IMR-90 (cell line): ENCODE measurements around the gene ZNF609. TPM values are rescaled to one million over a fixed set of nuclear protein-coding genes. Genes with fewer than 3 reads are reported as not detected.

Experiments used
- ATAC-seq: fragments of 200-7000 bp; cut with Tn5 transposase; 2 replicates; pipeline ENCODE4 v1.9.1; 2020; ENCODE audit warnings: low read depth, mild to moderate bottlenecking, moderate library complexity
- BruUV-seq: library from RNA; stranded (reverse); fragments of 400-500 nt; replicated peaks from 2 replicates; lab custom pipeline; 2021; lab: Mats Ljungman, UMichigan
- CTCF ChIA-PET: fragments of 300-600 bp; formaldehyde crosslinking; extraction: SDS; loops from one replicate; lab custom pipeline; 2021; ENCODE audit warnings: antibody characterized with exemption; lab: Yijun Ruan, JAX
- POLR2A ChIA-PET: fragments of 300-600 bp; sonication (Branson Sonifier 250); formaldehyde crosslinking; loops from one replicate; lab custom pipeline; 2022; ENCODE audit warnings: antibody characterized with exemption; ENCODE audit not compliant: unreplicated experiment; lab: Charles Lee
- DNase-seq: peaks from one replicate; pipeline ENCODE4 v3.0.0; 2013
- H2AFZ ChIP-seq: replicated peaks from 2 replicates; pipeline ENCODE3; 2013; ENCODE audit warnings: low read length, mild to moderate bottlenecking; ENCODE audit not compliant: poor library complexity
- H2AK5ac ChIP-seq: 2 replicates; pipeline ENCODE4 v1.6.1; 2013; ENCODE audit warnings: low read depth, low read length, inconsistent platforms
- H2AK9ac ChIP-seq: replicated peaks from 2 replicates; pipeline ENCODE3; 2013; ENCODE audit warnings: mild to moderate bottlenecking, low read depth, low read length, moderate library complexity; ENCODE audit not compliant: poor library complexity
- H2BK120ac ChIP-seq: 2 replicates; pipeline ENCODE4 v1.6.1; 2013; ENCODE audit warnings: low read depth, low read length, inconsistent platforms
- H2BK15ac ChIP-seq: 3 replicates; pipeline ENCODE4 v1.6.1; 2013; ENCODE audit warnings: low read depth, low read length, inconsistent platforms
- H2BK20ac ChIP-seq: 2 replicates; pipeline ENCODE4 v1.6.1; 2013; ENCODE audit warnings: low read depth, mild to moderate bottlenecking, inconsistent platforms, low read length, moderate library complexity
- H2BK5ac ChIP-seq: 2 replicates; pipeline ENCODE4 v1.6.1; 2013; ENCODE audit warnings: mild to moderate bottlenecking, low read depth, low read length, inconsistent platforms; ENCODE audit not compliant: poor library complexity, severe bottlenecking
- H3K14ac ChIP-seq: replicated peaks from 2 replicates; pipeline ENCODE4 v1.6.1; 2013; ENCODE audit warnings: low read depth, low read length, inconsistent platforms
- H3K18ac ChIP-seq: 2 replicates; pipeline ENCODE4 v1.6.1; 2013; ENCODE audit warnings: low read depth, low read length, control low read depth
- H3K23ac ChIP-seq: 2 replicates; pipeline ENCODE4 v1.6.1; 2013; ENCODE audit warnings: low read depth, low read length, inconsistent platforms
- H3K27ac ChIP-seq: 2 replicates; pipeline ENCODE4 v1.5.1; 2013; ENCODE audit warnings: mild to moderate bottlenecking, control low read depth, low read length; ENCODE audit not compliant: insufficient read depth
- H3K27me3 ChIP-seq: 2 replicates; pipeline ENCODE4 v1.6.1; 2013; ENCODE audit warnings: low read length; ENCODE audit not compliant: control insufficient read depth, insufficient read depth
- H3K36me3 ChIP-seq: 2 replicates; pipeline ENCODE4 v1.6.1; 2013; ENCODE audit warnings: low read length, mixed read lengths; ENCODE audit not compliant: control insufficient read depth, insufficient read depth
- H3K4ac ChIP-seq: 2 replicates; pipeline ENCODE4 v1.6.1; 2013; ENCODE audit warnings: low read depth, low read length, inconsistent platforms
- H3K4me1 ChIP-seq: 2 replicates; pipeline ENCODE4 v1.6.1; 2013; ENCODE audit warnings: low read length, mixed read lengths; ENCODE audit not compliant: control insufficient read depth, insufficient read depth
- H3K4me2 ChIP-seq: 2 replicates; pipeline ENCODE4 v1.6.1; 2013; ENCODE audit warnings: low read depth, mild to moderate bottlenecking, control low read depth, low read length, moderate library complexity
- H3K4me3 ChIP-seq: 2 replicates; pipeline ENCODE4 v1.5.1; 2013; ENCODE audit warnings: low read depth, mild to moderate bottlenecking, control low read depth, low read length, moderate library complexity; ENCODE audit not compliant: insufficient read depth
- H3K56ac ChIP-seq: 2 replicates; pipeline ENCODE4 v1.6.1; 2013; ENCODE audit warnings: low read length, inconsistent platforms; ENCODE audit not compliant: insufficient read depth; ENCODE audit errors: extremely low read depth
- H3K79me1 ChIP-seq, 2 experiments: 2 replicates each; pipeline ENCODE4 v1.6.1; 2013; ENCODE audit warnings: low read length in 2 of 2, inconsistent platforms in 1 of 2, low read depth in 1 of 2
- H3K9ac ChIP-seq: 2 replicates; pipeline ENCODE4 v1.6.1; 2013; ENCODE audit warnings: low read depth, low read length, control low read depth
- H3K9me1 ChIP-seq: 2 replicates; pipeline ENCODE4 v1.6.1; 2013; ENCODE audit warnings: low read length, inconsistent platforms; ENCODE audit not compliant: insufficient read depth
- H3K9me3 ChIP-seq: 2 replicates; pipeline ENCODE4 v1.6.1; 2013; ENCODE audit warnings: low read length; ENCODE audit not compliant: control insufficient read depth, insufficient read depth
- H4K20me1 ChIP-seq: 2 replicates; pipeline ENCODE4 v1.6.1; 2013; ENCODE audit warnings: low read length, inconsistent platforms; ENCODE audit not compliant: insufficient read depth
- H4K5ac ChIP-seq: 2 replicates; pipeline ENCODE4 v1.6.1; 2013; ENCODE audit warnings: mild to moderate bottlenecking, low read depth, low read length, control low read depth
- H4K8ac ChIP-seq, 2 experiments: 2 replicates each; pipeline ENCODE4 v1.6.1; 2013; ENCODE audit warnings: low read depth in 2 of 2, low read length in 2 of 2, control low read depth in 1 of 2, inconsistent platforms in 1 of 2
- H4K91ac ChIP-seq: 2 replicates; pipeline ENCODE4 v1.6.1; 2013; ENCODE audit warnings: low read depth, low read length, inconsistent platforms; ENCODE audit not compliant: insufficient read depth
- RFX5 ChIP-seq: IDR thresholded peaks from 2 replicates; pipeline ENCODE4 v1.8.0; 2012; ENCODE audit warnings: low read depth, mild to moderate bottlenecking, low read length, moderate library complexity
- SMC3 ChIP-seq: fragments of 150-350 bp; IDR thresholded peaks from 2 replicates; pipeline ENCODE4 v1.6.1; 2016; ENCODE audit warnings: low read depth, mild to moderate bottlenecking, antibody characterized with exemption, low read length, moderate library complexity
- WGBS, 2 experiments: methylation state at CpG; one replicate each; pipeline versions ENCODE4 v1.1.5 to v1.1.7; 2013; ENCODE audit warnings: missing lambda C conversion rate in 2 of 2; ENCODE audit not compliant: insufficient read length in 1 of 2; ENCODE audit errors: extremely low coverage in 2 of 2; 5-methylcytosine and 5-hydroxymethylcytosine counted together
- dilution Hi-C: fragments of 300-500 bp; cut with HindIII; formaldehyde crosslinking; loops from one replicate; pipeline ENCODE4 v1.14.3; 2018; ENCODE audit warnings: low sequenced_read_pairs; ENCODE audit not compliant: unreplicated experiment
- in situ Hi-C: fragments of 300-500 bp; cut with MboI; formaldehyde crosslinking; loops from 3 replicates; pipeline ENCODE4 v1.14.3; 2019; ENCODE audit warnings: low sequenced_read_pairs, inconsistent platforms, mixed read lengths
- intact Hi-C: fragments of 100-400 bp; cut with micrococcal nuclease; formaldehyde crosslinking; loops from 2 replicates; pipeline ENCODE4 v1.10.0; 2022
- polyA plus RNA-seq, 3 experiments: library from polyadenylated mRNA; depleted of rRNA; stranded (reverse); fragments of >200 nt; gene quantifications; 2 replicates each; pipeline ENCODE4 v1.2.3, GENCODE V29; 2012; ENCODE audit warnings: low replicate concordance in 1 of 3
- total RNA-seq: library from RNA; depleted of rRNA; stranded (reverse); fragments of >200 nt; gene quantifications from 2 replicates; pipeline ENCODE4 v1.2.3, GENCODE V29; 2012

ZNF609 gene
- total and polyA plus RNA-seq, 2 of the 4 experiments (the other 2 are of a cell fraction), result 10.4 to 12.5 TPM

DNA sequence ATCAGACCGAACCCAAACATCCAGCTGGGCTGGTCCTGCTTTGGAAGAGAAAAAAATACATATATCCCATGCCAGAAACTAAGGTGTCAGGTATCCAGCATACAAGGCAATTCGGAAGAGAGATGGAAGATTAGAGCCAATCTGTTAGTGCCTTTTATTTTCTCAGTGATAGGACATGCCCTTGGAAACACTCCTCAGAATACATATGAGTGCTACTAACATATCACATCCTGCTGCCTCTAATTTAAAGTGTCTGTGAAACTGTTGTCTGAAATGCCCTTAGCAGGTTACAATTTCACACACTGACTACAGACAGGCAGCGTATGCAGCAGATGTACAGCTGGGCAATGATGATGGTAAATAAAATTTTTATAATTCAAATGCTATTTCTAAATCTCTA is 236.1 kb downstream of the ZNF609 start:
- Histone ChIP-seq H2AFZ (no peak overlapping the region), H3K36me3 (peaks cover 14% of the 10 kb centered on the region), H3K27me3 (no peaks in the 10 kb centered on the region), H2BK120ac (no peak overlapping the region), H3K9me1 (peaks cover 30% of the 10 kb centered on the region), H3K4me3 (no peak overlapping the region), H3K4me2 (no peak overlapping the region), H2AK9ac (no peak overlapping the region), H3K18ac (no peak overlapping the region), H3K23ac (no peak overlapping the region; the same call in 1 of the 2 replicates), H2AK5ac (no peak overlapping the region), H4K91ac (no peak overlapping the region), H4K20me1 (peaks cover 82% of the 10 kb centered on the region), H3K56ac (no peak overlapping the region), H3K4me1 (peaks cover 30% of the 10 kb centered on the region), H3K27ac (no peak overlapping the region), H3K9ac (no peak overlapping the region), H2BK15ac (no peak overlapping the region), H4K5ac (no peak overlapping the region), H2BK5ac (no peak overlapping the region), H3K9me3 (no peaks in the 10 kb centered on the region), H2BK20ac (no peak overlapping the region), H3K79me1 (peaks cover 30 to 91% of the 10 kb centered on the region in 2 experiments), H3K14ac (no peak overlapping the region), H4K8ac (no peak overlapping the region), H3K4ac (no peak overlapping the region)
- TF ChIP-seq RFX5, result no peak
- TF ChIP-seq SMC3, result no peak
- no CpG with 5 or more reads among the region's 3 CpGs for WGBS, 2 experiments
- POLR2A ChIA-PET, result interaction anchor here (0.5 kb wide), 1 partner anchor 72 kb away, joined by 4 read pairs; no protein-coding TSS in a partner anchor
- intact Hi-C loops (no loop called here), dilution Hi-C loops (no loop called here), in situ Hi-C loops (no loop called here)
- no TSS peak for BruUV-seq
- CTCF ChIA-PET, result interaction anchor here (0.6 kb wide), 2 partner anchors 282 to 603 kb away, joined by 3 read pairs; no protein-coding TSS in a partner anchor
- DNase-seq, result no peak
- ATAC-seq, result no peak
